Activated CD4-positive, alpha-beta T cell treated with anti-CD3 and anti-CD28 coated beads for 36 hours (primary cell): ENCODE data around the gene ADAMTS1. TPM values are rescaled to one million over a fixed set of nuclear protein-coding genes. Genes with fewer than 3 reads are reported as not detected.

ENCODE experiments used
- ATAC-seq: fragments of 200-7000 bp; cut with Tn5 transposase; one replicate; pipeline ENCODE4 v1.10.0; 2021; ENCODE audit warnings: mild to moderate bottlenecking, moderate library complexity
- CTCF ChIA-PET: fragments of 350-600 bp; sonication (Branson Sonifier 250); formaldehyde crosslinking; loops from one replicate; lab custom pipeline; 2021; ENCODE audit warnings: antibody characterized with exemption; lab: Charles Lee
- POLR2A ChIA-PET: fragments of 350-600 bp; sonication (Branson Sonifier 250); formaldehyde crosslinking; loops from one replicate; lab custom pipeline; 2021; ENCODE audit warnings: antibody characterized with exemption, inconsistent platforms; lab: Charles Lee
- DNase-seq: peaks from one replicate; pipeline ENCODE4 v3.0.0-alpha.2; 2020
- H3K27ac Mint-ChIP-seq: one replicate; pipeline ENCODE4 v1.8.0; 2021; ENCODE audit warnings: mixed read lengths
- H3K27me3 Mint-ChIP-seq: one replicate; pipeline ENCODE4 v1.8.0; 2021; ENCODE audit warnings: mixed read lengths
- H3K36me3 Mint-ChIP-seq: one replicate; pipeline ENCODE4 v1.8.0; 2021; ENCODE audit warnings: low read depth, mixed read lengths
- H3K4me1 Mint-ChIP-seq: one replicate; pipeline ENCODE4 v1.8.0; 2021; ENCODE audit warnings: mixed read lengths
- H3K4me3 Mint-ChIP-seq: one replicate; pipeline ENCODE4 v1.8.0; 2021; ENCODE audit warnings: mild to moderate bottlenecking, moderate library complexity, mixed read lengths
- H3K9me3 Mint-ChIP-seq: one replicate; pipeline ENCODE4 v1.8.0; 2021; ENCODE audit warnings: low read depth, mixed read lengths
- intact Hi-C, 2 experiments: fragments of 100-400 bp; cut with DNase I in 1 of 2; cut with micrococcal nuclease in 1 of 2; formaldehyde crosslinking; loops; one replicate each; pipeline versions ENCODE4 v1.14.2 to v1.15.1; 2022 to 2024; cut with DNase I, micrococcal nuclease
- total RNA-seq, 2 experiments: library from RNA; stranded (reverse); gene quantifications; one replicate each; pipeline ENCODE4 v1.2.3, GENCODE V29; 2021

The ADAMTS1 gene
- total RNA-seq, 2 experiments from 2014 or later, result not detected

- Mint-ChIP-seq H3K36me3 (no peaks in the 10 kb centered on the region), H3K9me3 (no peaks in the 10 kb centered on the region), H3K27me3 (peaks cover 9% of the 10 kb centered on the region), H3K27ac (no peak overlapping the region), H3K4me1 (no peaks in the 10 kb centered on the region), H3K4me3 (no peak overlapping the region)
- intact Hi-C loops, result no loop called here
- POLR2A ChIA-PET, result no interaction called here
- DNase-seq (no peak), ATAC-seq (no peak)
- CTCF ChIA-PET, result interaction anchor here (0.6 kb wide), 1 partner anchor 183 kb away, joined by 3 read pairs; no protein-coding TSS in a partner anchor
Observed at GRCh38 chr21:26798856-26799751, 46.1 kb downstream of the ADAMTS1 start.

DNA sequence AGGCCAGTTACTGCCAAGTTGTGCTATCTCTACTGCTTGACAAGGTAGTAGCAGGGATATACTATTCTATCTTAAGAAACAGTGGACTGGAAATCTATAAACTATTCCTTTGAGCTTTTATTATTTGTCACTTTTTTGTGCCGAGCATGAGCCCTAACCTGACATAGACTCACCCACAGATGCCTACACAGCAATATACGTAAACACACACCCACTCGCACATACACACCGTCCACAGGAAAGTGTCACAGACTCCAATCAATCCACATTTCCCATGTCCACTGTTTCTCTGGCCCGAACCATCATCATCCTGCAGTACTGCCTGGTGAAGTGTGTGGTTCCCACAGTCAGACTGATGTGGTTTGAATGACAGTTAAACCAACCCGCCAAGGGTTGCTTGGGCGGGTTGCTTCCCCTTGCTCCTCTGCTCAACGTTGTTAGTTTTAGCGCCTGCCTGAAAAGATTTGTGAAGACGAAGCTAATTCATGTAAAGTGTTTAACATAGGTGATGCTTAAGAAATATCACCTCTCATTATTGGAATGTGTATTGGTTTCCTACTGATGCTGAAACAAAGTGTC, 47.2 kb downstream of the ADAMTS1 start:
- ChIA-PET POLR2A (no interaction called here), CTCF (no interaction called here)
- Mint-ChIP-seq H3K4me1 (no peaks in the 10 kb centered on the region), H3K9me3 (peaks cover 2% of the 10 kb centered on the region), H3K4me3 (no peak overlapping the region), H3K27me3 (peaks cover 12% of the 10 kb centered on the region), H3K27ac (no peak overlapping the region), H3K36me3 (no peaks in the 10 kb centered on the region)
- no peak for DNase-seq
- intact Hi-C loops, result no loop called here
- ATAC-seq, result no peak

DNA sequence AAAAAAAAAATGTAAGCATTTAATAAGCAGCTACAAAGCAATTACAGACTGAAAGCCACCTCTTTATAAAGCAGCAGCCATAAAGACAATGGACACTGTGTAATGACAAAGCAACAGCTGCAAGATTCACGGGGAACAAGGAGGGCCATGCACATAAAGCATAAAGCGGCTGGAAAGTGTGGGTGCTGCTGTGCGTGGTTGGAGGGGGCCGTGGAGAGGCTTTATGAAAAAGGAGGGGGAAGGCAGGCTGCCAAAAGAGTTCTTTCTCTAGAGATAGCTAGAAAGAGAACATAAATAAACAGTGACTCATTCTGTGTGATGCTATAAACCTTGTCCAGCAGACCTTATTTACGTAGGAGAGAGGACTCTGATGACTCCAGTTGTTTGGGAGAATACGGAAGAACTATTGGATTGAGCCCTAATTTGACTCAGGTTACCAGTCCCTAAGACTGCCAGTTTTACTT, 49.3 kb downstream of the ADAMTS1 start:
- peaks cover 13% of the 10 kb centered on the region for H3K27me3 Mint-ChIP-seq

GRCh38 chr21:26795412-26795805, 49.8 kb downstream of the ADAMTS1 start:
- ChIA-PET POLR2A (no interaction called here), CTCF (interaction anchor here (0.7 to 1.2 kb wide), 2 partner anchors 20 to 195 kb away, joined by 3 to 4 read pairs; no protein-coding TSS in a partner anchor)
- H3K9me3 Mint-ChIP-seq, result peaks cover 3% of the 10 kb centered on the region
- ATAC-seq, result no peak
- H3K27me3 Mint-ChIP-seq, result peaks cover 13% of the 10 kb centered on the region
- no peak for DNase-seq
- no peaks in the 10 kb centered on the region for H3K36me3 Mint-ChIP-seq
- H3K27ac Mint-ChIP-seq, result no peak overlapping the region
- no peaks in the 10 kb centered on the region for H3K4me1 Mint-ChIP-seq
- no peak overlapping the region for H3K4me3 Mint-ChIP-seq
- intact Hi-C loops, result no loop called here

More for the DNA sequence above, 49.3 kb downstream of the ADAMTS1 start:
- Mint-ChIP-seq H3K9me3 (peaks cover 3% of the 10 kb centered on the region), H3K36me3 (no peaks in the 10 kb centered on the region), H3K27ac (no peak overlapping the region), H3K4me3 (no peak overlapping the region), H3K4me1 (no peaks in the 10 kb centered on the region)
- CTCF ChIA-PET, result interaction anchor here (0.7 to 1.2 kb wide), 2 partner anchors 20 to 195 kb away, joined by 3 to 4 read pairs; no protein-coding TSS in a partner anchor
- ATAC-seq, result no peak
- intact Hi-C loops, result no loop called here
- DNase-seq, result no peak
- POLR2A ChIA-PET, result no interaction called here

DNA sequence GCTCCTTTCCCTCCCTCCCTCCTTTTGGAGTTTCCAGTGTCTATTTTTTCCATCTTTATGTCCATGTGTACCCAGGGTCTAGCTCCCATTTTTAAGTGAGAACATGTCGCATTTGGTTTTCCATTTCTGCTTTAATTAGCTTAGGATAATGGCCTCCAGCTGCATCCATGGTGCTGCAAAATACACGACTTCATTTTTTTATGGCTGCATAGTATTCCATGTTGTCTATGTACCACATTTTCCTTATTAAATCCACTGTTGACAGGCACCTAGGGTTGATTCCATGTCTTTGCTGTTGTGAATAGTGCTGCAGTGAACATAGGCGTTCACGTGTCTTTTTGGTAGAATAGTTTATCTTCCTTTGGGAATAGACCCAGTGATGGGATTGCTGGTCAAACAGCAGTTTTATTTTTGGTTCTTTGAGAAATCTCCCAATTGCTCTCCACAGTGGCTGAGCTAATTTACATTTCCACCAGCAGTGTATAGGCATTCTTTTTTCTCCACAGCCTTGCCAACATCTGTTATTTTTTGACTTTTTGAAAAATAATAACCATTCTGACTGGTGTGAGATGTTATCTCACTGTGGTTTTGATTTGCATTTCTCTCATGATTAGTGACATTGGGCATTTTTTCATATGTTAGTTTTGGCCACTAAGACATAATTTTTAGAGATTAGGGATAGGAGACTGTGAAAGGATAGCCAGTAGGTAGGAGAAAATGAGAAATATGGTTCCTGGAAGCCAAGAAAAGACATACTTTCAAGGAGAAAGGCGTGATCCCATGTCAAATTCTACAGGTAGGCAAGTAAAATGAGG, 50.4 kb downstream of the ADAMTS1 start:
- intact Hi-C loops, result no loop called here
- Mint-ChIP-seq H3K4me1 (no peaks in the 10 kb centered on the region), H3K27ac (no peak overlapping the region), H3K27me3 (peaks cover 11% of the 10 kb centered on the region), H3K9me3 (peaks cover 3% of the 10 kb centered on the region), H3K36me3 (no peaks in the 10 kb centered on the region), H3K4me3 (no peak overlapping the region)
- CTCF ChIA-PET, result no interaction called here
- no peak for ATAC-seq
- DNase-seq, result no peak
- POLR2A ChIA-PET, result no interaction called here

DNA sequence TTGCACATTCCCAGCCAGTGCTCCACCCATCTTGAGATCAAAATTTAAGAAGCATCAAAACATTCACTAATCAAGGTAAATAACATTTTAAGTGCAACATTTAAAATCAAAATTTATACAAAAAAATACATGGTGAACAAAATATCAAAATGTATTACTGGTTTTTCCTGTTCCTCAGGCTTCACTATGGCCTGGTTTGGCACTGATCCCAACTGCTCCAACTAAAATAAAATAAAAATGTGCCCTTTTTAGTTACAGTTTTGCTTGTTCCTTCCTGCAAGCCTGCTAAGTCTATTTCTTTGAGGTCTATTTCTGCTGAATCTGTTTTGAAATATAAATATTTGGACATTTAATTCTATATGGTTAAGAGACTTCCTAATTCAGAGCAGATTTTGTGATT, 54.9 kb downstream of the ADAMTS1 start:
- H3K4me3 Mint-ChIP-seq, result no peak overlapping the region
- H3K27ac Mint-ChIP-seq, result no peak overlapping the region
- DNase-seq (no peak), ATAC-seq (no peak)
- H3K4me1 Mint-ChIP-seq, result no peaks in the 10 kb centered on the region
- ChIA-PET CTCF (interaction anchor here (0.6 kb wide), 1 partner anchor 914 kb away, joined by 3 read pairs; no protein-coding TSS in a partner anchor), POLR2A (no interaction called here)
- intact Hi-C loops, result no loop called here
- H3K27me3 Mint-ChIP-seq, result peaks cover 10% of the 10 kb centered on the region
- H3K36me3 Mint-ChIP-seq, result no peaks in the 10 kb centered on the region
- peaks cover 3% of the 10 kb centered on the region for H3K9me3 Mint-ChIP-seq

DNA sequence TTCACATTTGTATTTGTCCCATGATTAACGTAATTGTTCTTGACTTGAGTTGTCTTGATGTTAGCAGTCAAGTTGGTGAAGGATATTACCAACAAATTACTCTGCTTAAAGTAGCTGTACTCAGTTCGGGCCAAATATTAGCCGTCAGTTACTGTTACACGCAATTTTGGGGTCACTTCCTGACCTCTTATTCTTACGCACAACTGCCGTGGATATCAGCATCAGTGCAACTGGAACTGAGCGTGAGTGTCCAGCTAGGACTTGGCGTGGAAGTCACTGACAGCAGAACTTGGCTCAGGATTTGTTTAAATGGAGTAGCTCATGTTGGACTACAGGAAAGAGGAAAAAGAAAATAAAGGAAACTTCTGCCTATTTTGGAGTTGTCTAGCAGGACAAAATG, 56.4 kb downstream of the ADAMTS1 start:
- intact Hi-C loops, result no loop called here
- DNase-seq, result no peak
- no peaks in the 10 kb centered on the region for H3K36me3 Mint-ChIP-seq
- no peak overlapping the region for H3K27ac Mint-ChIP-seq
- H3K4me1 Mint-ChIP-seq, result no peaks in the 10 kb centered on the region
- no peak overlapping the region for H3K4me3 Mint-ChIP-seq
- H3K27me3 Mint-ChIP-seq, result peaks cover 6% of the 10 kb centered on the region
- H3K9me3 Mint-ChIP-seq, result peaks cover 3% of the 10 kb centered on the region
- no peak for ATAC-seq
- CTCF ChIA-PET, result no interaction called here
- POLR2A ChIA-PET, result no interaction called here

Other genes with a start within 250 kb of the ADAMTS1 start
- gene ADAMTS5, start 121.7 kb upstream of the ADAMTS1 start, total RNA-seq, result not detected